BLaER1 treated with 17β-estradiol and CSF1 and Interleukin-3, amounts not matched to agents 10 nM and 100 nM (cell line): Measurements from ENCODE around the gene BCL7A.

Source experiments
- H3K27ac ChIP-seq, 11 experiments: shearing (Covaris generic); formaldehyde crosslinking; 2 replicates each; pipeline ENCODE4 v1.8.1; 2022
- H3K27me3 ChIP-seq, 11 experiments: shearing (Covaris generic); formaldehyde crosslinking; 2 replicates each; pipeline ENCODE4 v1.8.1; 2022
- H3K36me3 ChIP-seq, 11 experiments: shearing (Covaris generic); formaldehyde crosslinking; 2 replicates each; pipeline ENCODE4 v1.8.1; 2022
- H3K4me1 ChIP-seq, 10 experiments: shearing (Covaris generic); formaldehyde crosslinking; 2 replicates each; pipeline ENCODE4 v1.8.1; 2022
- H3K4me2 ChIP-seq, 11 experiments: shearing (Covaris generic); formaldehyde crosslinking; 2 replicates each; pipeline ENCODE4 v1.8.1; 2022
- H3K4me3 ChIP-seq, 10 experiments: shearing (Covaris generic); formaldehyde crosslinking; 2 replicates each; pipeline ENCODE4 v1.8.1; 2022
- H3K9ac ChIP-seq, 11 experiments: shearing (Covaris generic); formaldehyde crosslinking; 2 replicates each; pipeline ENCODE4 v1.8.1; 2022
- H3K9me3 ChIP-seq, 11 experiments: shearing (Covaris generic); formaldehyde crosslinking; replicated peaks in 1 of 11; 2 replicates each; pipeline ENCODE4 v1.8.1; 2022
- H4K20me1 ChIP-seq, 11 experiments: shearing (Covaris generic); formaldehyde crosslinking; 2 replicates each; pipeline ENCODE4 v1.8.1; 2022
- Cebpa-rat ChIP-seq, 11 experiments: shearing (Covaris generic); IDR thresholded peaks; 2 replicates each; pipeline ENCODE4 v1.8.1; 2022

Gene BCL7A

DNA sequence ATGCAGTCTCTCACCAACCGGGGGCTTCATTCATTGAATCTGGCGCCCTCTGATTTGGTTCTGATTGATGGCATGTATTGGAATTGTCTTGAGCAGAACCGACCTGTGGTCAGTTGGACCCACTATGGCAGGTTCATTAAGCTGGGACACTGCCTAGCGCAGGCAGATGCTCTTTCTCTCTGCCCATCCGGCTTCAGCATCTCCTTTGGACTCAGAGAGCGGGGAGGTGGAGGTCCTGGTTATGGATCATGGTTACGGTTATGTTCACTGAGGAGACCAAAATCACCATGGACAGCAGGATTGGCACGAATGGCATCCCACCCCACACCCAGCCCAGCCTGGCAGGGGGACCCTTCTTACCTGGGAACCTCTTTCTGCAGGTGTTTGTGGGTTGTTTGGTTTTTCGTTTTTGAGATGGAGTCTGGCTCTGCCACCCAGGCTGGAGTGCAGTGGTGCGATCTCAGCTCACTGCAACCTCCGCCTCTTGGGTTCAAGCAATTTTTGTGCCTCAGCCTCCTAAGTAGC lies 16.4 kb upstream of the BCL7A start:
- Histone ChIP-seq H3K4me3 (peak overlapping the region in 8 of 10 experiments; percentile 42 to 63 (median 57); a peak in 15 of 20 replicates), H3K9ac (peak overlapping the region in 9 of 11 experiments; percentile 15 to 86 (median 74); a peak in 17 of 22 replicates), H3K4me1 (peaks cover 47 to 100% (median 97%) of the 10 kb centered on the region in 10 experiments), H4K20me1 (no peaks in the 10 kb centered on the region), H3K36me3 (peaks cover 0 to 10% (median 0%) of the 10 kb centered on the region in 11 experiments; a peak in 6 of 22 replicates), H3K27me3 (peaks cover 0 to 80% (median 0%) of the 10 kb centered on the region in 11 experiments; a peak in 4 of 22 replicates), H3K27ac (peak overlapping the region in 8 of 11 experiments; percentile 62 to 97 (median 90); a peak in 16 of 22 replicates), H3K4me2 (peak overlapping the region; percentile 58 to 98 (median 93); a peak in 21 of 22 replicates), H3K9me3 (no peaks in the 10 kb centered on the region)
- no peak for TF ChIP-seq Cebpa-rat (IDR thresholded peaks at IDR 0.05)

DNA sequence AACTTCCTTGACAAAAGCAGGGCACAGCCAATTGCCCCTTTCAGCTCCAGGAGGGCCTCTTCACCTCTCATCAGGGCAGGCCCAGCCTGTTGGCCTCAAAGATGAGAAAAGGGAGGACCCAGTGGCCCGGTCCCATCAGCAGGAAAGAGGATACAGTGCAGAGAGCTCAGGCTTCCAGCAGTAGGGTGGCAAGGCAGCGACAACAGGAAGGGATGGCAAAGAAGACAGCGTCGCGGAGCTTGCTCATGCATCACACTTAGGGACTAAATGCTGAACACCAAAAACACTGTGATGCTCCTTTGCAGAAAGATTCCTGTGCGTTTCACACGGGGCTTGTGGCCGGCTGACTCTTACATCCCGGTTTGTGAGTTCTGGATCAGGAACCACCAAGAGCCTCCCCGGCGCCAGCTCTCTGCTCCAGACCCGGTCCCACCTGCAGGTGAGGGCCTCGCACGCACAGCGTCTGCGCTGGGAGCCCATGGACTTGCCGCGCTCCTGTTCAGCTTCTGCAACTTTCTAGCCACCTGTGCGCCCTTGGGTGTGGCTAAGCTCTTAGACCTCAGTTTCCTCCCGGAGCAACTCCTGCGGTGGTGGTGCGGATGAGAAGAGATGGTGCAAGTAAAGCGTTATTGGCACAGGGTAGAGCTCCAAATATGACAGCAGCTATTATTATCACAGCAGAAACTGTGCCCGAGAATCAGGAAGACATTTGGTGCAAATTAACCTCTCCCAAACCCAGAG lies 15.3 kb upstream of the BCL7A start:
- H4K20me1 ChIP-seq = no peaks in the 10 kb centered on the region
- H3K27me3 ChIP-seq = peaks cover 0 to 84% (median 0%) of the 10 kb centered on the region in 11 experiments; a peak in 4 of 22 replicates
- peak overlapping the region; percentile 58 to 98 (median 93) for H3K4me2 ChIP-seq
- no peaks in the 10 kb centered on the region for H3K9me3 ChIP-seq
- peak overlapping the region in 8 of 11 experiments; percentile 62 to 97 (median 90); a peak in 16 of 22 replicates for H3K27ac ChIP-seq
- H3K4me3 ChIP-seq = peak overlapping the region in 8 of 10 experiments; percentile 42 to 63 (median 57); a peak in 15 of 20 replicates
- peak in 7 of 11 experiments; percentile 27 to 95 (median 89); a peak in 11 of 22 replicates for TF ChIP-seq Cebpa-rat (IDR thresholded peaks at IDR 0.05)
- peaks cover 0 to 7% (median 0%) of the 10 kb centered on the region in 11 experiments; a peak in 6 of 22 replicates for H3K36me3 ChIP-seq
- peaks cover 47 to 100% (median 100%) of the 10 kb centered on the region in 10 experiments for H3K4me1 ChIP-seq
- peak overlapping the region in 8 of 11 experiments; percentile 67 to 86 (median 79); a peak in 16 of 22 replicates for H3K9ac ChIP-seq

DNA sequence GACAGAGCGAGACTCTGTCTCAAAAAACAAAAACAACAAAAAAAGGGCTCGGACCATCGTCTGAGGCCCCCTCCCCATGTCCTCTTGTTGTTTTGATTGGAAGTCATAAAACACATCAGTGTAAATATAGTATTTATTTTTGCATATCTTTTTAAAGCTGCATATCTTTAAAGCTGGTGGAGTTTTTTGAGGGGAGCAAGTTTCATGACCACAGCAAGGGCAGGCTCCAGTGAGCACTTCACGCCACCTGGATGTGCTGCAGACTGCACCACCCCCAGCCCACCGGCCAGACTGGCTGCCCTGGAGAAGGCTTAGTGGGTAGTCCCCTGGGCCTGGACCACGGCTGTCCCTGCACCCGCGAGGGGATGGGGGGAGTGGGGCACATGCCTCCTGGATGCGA lies 11.9 kb upstream of the BCL7A start:
- Histone ChIP-seq H4K20me1 (no peaks in the 10 kb centered on the region), H3K36me3 (no peaks in the 10 kb centered on the region), H3K4me2 (peak overlapping the region; percentile 51 to 98 (median 93)), H3K4me3 (peak overlapping the region in 8 of 10 experiments; percentile 10 to 46 (median 38); a peak in 11 of 20 replicates), H3K27ac (peak overlapping the region in 8 of 11 experiments; percentile 61 to 97 (median 90); a peak in 16 of 22 replicates), H3K27me3 (peaks cover 0 to 59% (median 0%) of the 10 kb centered on the region in 11 experiments; a peak in 4 of 22 replicates), H3K9me3 (peaks cover 0 to 10% (median 4%) of the 10 kb centered on the region in 11 experiments; a peak in 6 of 22 replicates), H3K9ac (peak overlapping the region in 9 of 11 experiments; percentile 4 to 86 (median 74); a peak in 17 of 22 replicates), H3K4me1 (peaks cover 64 to 100% (median 100%) of the 10 kb centered on the region in 10 experiments)
- TF ChIP-seq Cebpa-rat (IDR thresholded peaks at IDR 0.05) = no peak

DNA sequence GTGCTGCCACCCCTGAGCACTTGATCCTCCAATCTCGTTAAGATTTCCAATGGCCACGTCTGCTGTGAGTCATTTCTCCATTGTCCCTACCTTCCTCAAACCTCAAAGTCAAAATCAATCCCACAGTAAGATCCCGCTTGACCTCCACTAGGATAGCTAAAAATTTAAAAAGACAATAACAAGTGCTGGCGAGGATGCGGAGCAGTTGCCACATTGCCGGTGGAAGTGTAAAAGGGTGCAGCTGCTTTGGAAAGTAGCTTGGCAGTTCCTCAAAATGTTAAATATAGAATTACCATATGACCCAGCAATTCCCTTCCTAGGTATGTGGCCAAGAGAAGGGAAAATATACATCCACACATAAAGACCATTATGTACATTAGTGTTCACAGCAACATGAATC lies 9.5 kb upstream of the BCL7A start:
- Histone ChIP-seq H3K9ac (no peak overlapping the region; a peak in 1 of 22 replicates), H3K36me3 (no peaks in the 10 kb centered on the region), H3K27ac (peak overlapping the region in 7 of 11 experiments; percentile 6 to 97 (median 87); a peak in 12 of 22 replicates), H3K9me3 (peaks cover 0 to 12% (median 5%) of the 10 kb centered on the region in 11 experiments; a peak in 7 of 22 replicates), H3K4me2 (peak overlapping the region; percentile 8 to 98 (median 89); a peak in 18 of 22 replicates), H3K4me1 (peaks cover 43 to 93% (median 85%) of the 10 kb centered on the region in 10 experiments), H3K27me3 (peaks cover 0 to 35% (median 0%) of the 10 kb centered on the region in 11 experiments; a peak in 4 of 22 replicates), H3K4me3 (no peak overlapping the region), H4K20me1 (no peaks in the 10 kb centered on the region)
- TF ChIP-seq Cebpa-rat (IDR thresholded peaks at IDR 0.05) = no peak

DNA sequence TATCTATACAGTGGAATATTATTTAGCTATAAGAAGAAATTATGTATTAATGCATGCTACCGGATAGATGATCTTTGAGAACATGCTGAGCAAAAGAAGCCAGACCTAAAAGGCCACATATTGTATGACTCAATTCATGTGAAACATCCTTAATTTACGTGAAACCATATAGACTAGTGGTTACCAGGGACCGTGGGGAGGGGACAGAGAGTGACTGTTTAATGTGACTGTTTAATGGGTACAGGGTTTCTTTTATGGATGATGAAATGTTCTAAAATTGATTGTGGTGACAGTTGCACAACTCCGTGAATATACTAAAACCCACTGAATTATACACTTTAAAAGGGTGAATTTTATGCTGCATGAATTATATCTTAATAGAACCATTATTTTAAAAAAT lies 8.5 kb upstream of the BCL7A start:
- Histone ChIP-seq H3K4me1 (peaks cover 43 to 85% (median 79%) of the 10 kb centered on the region in 10 experiments), H3K4me3 (peak overlapping the region in 4 of 10 experiments; percentile 2 to 53 (median 24); a peak in 2 of 20 replicates)

DNA sequence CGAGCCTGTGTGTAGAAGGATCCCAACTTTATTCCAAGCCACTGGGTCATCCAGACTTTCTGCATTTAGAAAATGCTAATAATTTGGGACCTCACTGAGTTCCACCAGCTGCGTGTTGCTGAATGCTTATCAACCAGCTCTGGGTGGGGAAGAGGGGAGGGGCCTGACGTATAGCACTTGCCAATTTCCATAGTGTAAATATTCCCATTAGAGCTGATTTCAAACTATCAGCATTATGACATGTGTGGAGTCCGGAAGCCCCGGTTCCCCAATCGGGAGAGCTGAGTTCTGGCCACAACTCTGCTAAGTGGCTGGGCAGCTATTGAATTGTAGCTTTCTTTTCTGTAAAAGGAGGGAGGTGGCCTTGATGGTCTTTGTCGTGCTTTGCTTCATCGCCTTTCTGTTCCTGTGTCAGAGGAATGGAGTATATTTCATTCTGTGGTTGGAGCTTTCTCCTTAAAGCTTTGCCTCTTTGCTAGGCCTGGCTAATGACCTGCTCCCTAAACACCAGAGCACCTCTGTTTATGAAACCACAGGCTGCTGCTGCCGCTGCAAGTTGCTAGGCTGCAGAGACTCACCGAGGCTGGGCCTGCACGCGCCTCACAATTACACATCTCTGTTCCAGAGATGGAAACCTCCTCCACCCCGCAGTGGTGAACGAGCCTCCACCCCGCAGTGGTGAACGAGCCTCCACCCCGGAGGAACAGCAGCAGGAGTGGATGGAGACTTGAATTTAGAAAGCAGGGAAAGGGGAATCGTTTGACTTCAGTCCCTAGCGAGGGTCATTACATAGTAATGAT lies 7.7 kb upstream of the BCL7A start:
- peaks cover 38 to 85% (median 77%) of the 10 kb centered on the region in 10 experiments for H3K4me1 ChIP-seq
- no peaks in the 10 kb centered on the region for H4K20me1 ChIP-seq
- TF ChIP-seq Cebpa-rat (IDR thresholded peaks at IDR 0.05) = no peak
- H3K27me3 ChIP-seq = peaks cover 0 to 17% (median 0%) of the 10 kb centered on the region in 11 experiments; a peak in 4 of 22 replicates
- peaks cover 10 to 30% (median 16%) of the 10 kb centered on the region in 11 experiments for H3K9me3 ChIP-seq
- H3K9ac ChIP-seq = peak overlapping the region in 9 of 11 experiments; percentile 18 to 70 (median 55); a peak in 17 of 22 replicates
- peak overlapping the region in 8 of 10 experiments; percentile 2 to 53 (median 26); a peak in 10 of 20 replicates for H3K4me3 ChIP-seq
- H3K36me3 ChIP-seq = peaks cover 0 to 6% (median 0%) of the 10 kb centered on the region in 11 experiments; a peak in 5 of 22 replicates
- peak overlapping the region; percentile 81 to 98 (median 89) for H3K4me2 ChIP-seq
- H3K27ac ChIP-seq = peak overlapping the region in 9 of 11 experiments; percentile 41 to 97 (median 78); a peak in 18 of 22 replicates

More for the DNA sequence above, 8.5 kb upstream of the BCL7A start:
- H3K4me2 ChIP-seq = peak overlapping the region; percentile 81 to 98 (median 89)
- no peaks in the 10 kb centered on the region for H4K20me1 ChIP-seq
- H3K27ac ChIP-seq = peak overlapping the region in 9 of 11 experiments; percentile 41 to 97 (median 78); a peak in 18 of 22 replicates
- H3K27me3 ChIP-seq = peaks cover 0 to 25% (median 0%) of the 10 kb centered on the region in 11 experiments; a peak in 4 of 22 replicates
- peaks cover 2 to 22% (median 9%) of the 10 kb centered on the region in 11 experiments for H3K9me3 ChIP-seq
- H3K9ac ChIP-seq = peak overlapping the region in 8 of 11 experiments; percentile 24 to 70 (median 60); a peak in 12 of 22 replicates
- H3K36me3 ChIP-seq = peaks cover 0 to 3% (median 0%) of the 10 kb centered on the region in 11 experiments; a peak in 4 of 22 replicates
- TF ChIP-seq Cebpa-rat (IDR thresholded peaks at IDR 0.05) = 0 out of 22 replicates have a peak, but pooled peaks of 1 of the 11 experiments have one; percentile 40

DNA sequence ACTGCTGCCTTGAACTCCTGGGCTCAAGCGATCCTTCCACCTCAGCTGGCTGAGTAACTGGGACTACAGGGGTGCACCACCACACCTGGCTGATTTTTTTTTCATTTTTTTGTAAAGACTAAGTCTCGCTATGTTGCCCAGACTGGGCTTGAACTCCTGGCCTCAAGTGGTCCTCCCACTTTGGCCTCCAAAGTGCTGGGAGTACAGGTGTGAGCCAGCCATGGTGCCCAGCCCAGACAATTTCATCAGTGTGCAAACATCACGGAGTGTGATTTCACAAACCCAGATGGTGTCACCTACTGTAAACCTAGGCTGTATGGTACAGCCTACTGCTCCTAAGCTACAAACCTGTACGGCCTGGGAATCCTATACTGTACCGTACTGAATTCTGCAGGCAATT lies 6.9 kb upstream of the BCL7A start:
- peaks cover 30 to 85% (median 77%) of the 10 kb centered on the region in 10 experiments for H3K4me1 ChIP-seq
- no peak for TF ChIP-seq Cebpa-rat (IDR thresholded peaks at IDR 0.05)
- peaks cover 0 to 6% (median 0%) of the 10 kb centered on the region in 11 experiments; a peak in 5 of 22 replicates for H3K36me3 ChIP-seq
- H3K27me3 ChIP-seq = peaks cover 0 to 9% (median 0%) of the 10 kb centered on the region in 11 experiments; a peak in 4 of 22 replicates
- H3K9me3 ChIP-seq = peaks cover 10 to 33% (median 16%) of the 10 kb centered on the region in 11 experiments
- peak overlapping the region in 8 of 11 experiments; percentile 52 to 97 (median 82); a peak in 13 of 22 replicates for H3K27ac ChIP-seq
- H4K20me1 ChIP-seq = no peaks in the 10 kb centered on the region
- H3K9ac ChIP-seq = peak overlapping the region in 7 of 11 experiments; percentile 24 to 70 (median 66); a peak in 10 of 22 replicates
- H3K4me2 ChIP-seq = peak overlapping the region; percentile 81 to 98 (median 89); a peak in 21 of 22 replicates
- no peak overlapping the region; a peak in 1 of 20 replicates for H3K4me3 ChIP-seq
